Measurements from ENCODE around the gene ATP13A3.

DNA sequence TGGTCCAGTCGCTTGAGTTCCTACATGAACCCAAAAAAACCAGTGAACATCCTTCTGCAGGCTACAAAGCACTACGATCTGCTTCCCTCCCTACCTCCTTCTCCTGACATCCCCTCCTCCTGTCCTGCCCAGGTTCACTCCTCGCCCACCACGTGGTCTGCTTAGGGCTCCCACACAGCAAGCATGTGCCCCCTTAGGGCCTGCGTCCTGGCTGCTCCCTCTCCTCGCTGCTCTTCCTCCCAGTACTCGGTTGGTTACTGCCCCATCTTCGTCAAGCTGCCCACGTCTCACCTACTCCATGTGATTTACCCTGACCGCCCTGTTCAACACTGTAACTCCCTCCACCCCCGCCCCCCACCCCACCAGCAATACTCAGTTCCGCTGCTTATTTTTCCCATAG, 20.8 kb upstream of the ATP13A3 start:
- TF ChIP-seq, protein P1, sequence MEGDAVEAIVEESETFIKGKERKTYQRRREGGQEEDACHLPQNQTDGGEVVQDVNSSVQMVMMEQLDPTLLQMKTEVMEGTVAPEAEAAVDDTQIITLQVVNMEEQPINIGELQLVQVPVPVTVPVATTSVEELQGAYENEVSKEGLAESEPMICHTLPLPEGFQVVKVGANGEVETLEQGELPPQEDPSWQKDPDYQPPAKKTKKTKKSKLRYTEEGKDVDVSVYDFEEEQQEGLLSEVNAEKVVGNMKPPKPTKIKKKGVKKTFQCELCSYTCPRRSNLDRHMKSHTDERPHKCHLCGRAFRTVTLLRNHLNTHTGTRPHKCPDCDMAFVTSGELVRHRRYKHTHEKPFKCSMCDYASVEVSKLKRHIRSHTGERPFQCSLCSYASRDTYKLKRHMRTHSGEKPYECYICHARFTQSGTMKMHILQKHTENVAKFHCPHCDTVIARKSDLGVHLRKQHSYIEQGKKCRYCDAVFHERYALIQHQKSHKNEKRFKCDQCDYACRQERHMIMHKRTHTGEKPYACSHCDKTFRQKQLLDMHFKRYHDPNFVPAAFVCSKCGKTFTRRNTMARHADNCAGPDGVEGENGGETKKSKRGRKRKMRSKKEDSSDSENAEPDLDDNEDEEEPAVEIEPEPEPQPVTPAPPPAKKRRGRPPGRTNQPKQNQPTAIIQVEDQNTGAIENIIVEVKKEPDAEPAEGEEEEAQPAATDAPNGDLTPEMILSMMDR (IDR thresholded peaks at IDR 0.05): no peak
- TF ChIP-seq POLR2A (IDR thresholded peaks at IDR 0.05): no peak

All from esophagus squamous epithelium (tissue), 4 donors.